ENCODE data around the gene TOB2.

GRCh38 chr22:41429232-41429950 is 17.2 kb downstream of the TOB2 start:
- TF ChIP-seq, protein P1, sequence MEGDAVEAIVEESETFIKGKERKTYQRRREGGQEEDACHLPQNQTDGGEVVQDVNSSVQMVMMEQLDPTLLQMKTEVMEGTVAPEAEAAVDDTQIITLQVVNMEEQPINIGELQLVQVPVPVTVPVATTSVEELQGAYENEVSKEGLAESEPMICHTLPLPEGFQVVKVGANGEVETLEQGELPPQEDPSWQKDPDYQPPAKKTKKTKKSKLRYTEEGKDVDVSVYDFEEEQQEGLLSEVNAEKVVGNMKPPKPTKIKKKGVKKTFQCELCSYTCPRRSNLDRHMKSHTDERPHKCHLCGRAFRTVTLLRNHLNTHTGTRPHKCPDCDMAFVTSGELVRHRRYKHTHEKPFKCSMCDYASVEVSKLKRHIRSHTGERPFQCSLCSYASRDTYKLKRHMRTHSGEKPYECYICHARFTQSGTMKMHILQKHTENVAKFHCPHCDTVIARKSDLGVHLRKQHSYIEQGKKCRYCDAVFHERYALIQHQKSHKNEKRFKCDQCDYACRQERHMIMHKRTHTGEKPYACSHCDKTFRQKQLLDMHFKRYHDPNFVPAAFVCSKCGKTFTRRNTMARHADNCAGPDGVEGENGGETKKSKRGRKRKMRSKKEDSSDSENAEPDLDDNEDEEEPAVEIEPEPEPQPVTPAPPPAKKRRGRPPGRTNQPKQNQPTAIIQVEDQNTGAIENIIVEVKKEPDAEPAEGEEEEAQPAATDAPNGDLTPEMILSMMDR (conservative IDR thresholded peaks at IDR 0.05 in 1 of 2, IDR thresholded peaks at IDR 0.05 in 1 of 2; ENCODE audit: extremely low read depth in 1 of 2, insufficient read depth in 1 of 2, low read depth in 1 of 2, low read length in 2 of 2): no peak
- no peak for TF ChIP-seq EZH2 (IDR thresholded peaks at IDR 0.05; ENCODE audit: borderline replicate concordance, low read length)

All from mammary epithelial cell (primary cell).